Measurements from ENCODE around the gene SMURF1.

DNA sequence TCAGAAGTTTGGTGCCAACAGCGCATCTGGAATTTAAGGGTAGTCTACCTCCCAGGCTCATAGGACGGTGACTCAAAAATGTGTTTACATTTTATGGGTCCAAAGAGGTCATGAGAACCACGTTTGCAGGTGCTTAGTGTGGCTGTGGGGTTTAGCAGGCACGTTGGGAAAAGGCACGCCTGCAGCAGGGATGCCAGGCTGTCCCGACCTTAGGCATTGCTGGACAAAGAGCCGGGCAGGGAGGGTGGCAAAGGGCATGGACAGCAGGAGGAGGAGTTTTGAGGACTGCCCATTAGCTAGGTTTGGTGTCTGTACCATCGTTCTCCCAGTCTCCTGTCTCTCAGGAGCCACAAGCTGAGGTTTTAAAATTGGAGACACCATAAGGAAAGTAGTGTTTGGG lies 161.2 kb downstream of the SMURF1 start:
- no peak for TF ChIP-seq POLR2AphosphoS5 (IDR thresholded peaks at IDR 0.05; ENCODE audit: low read depth, low read length)
- no peak for TF ChIP-seq POLR2A (IDR thresholded peaks at IDR 0.05; ENCODE audit: low read depth, low read length)
- no peak for TF ChIP-seq TAF1 (IDR thresholded peaks at IDR 0.05; ENCODE audit: borderline replicate concordance, low read depth, low read length)
